Fibroblast of mammary gland (primary cell): ENCODE data around the gene ARID1B.
A peak's percentile ranks its signal among the peaks of the same experiment; 100 is the strongest.

Experiments
- DNase-seq: peaks from one replicate; pipeline ENCODE4 v3.0.0-alpha.2; 2010; ENCODE audit warnings: low read depth
- H3K4me3 ChIP-seq: 2 replicates; pipeline ENCODE4 v1.5.1; 2011; ENCODE audit warnings: low read depth, mild to moderate bottlenecking, low read length, moderate library complexity; ENCODE audit not compliant: control insufficient read depth
- CTCF ChIP-seq: conservative IDR thresholded peaks from 2 replicates; pipeline ENCODE4 v1.5.1; 2011; ENCODE audit warnings: low read depth, low read length, inconsistent platforms; ENCODE audit not compliant: control insufficient read depth, insufficient read depth

The ARID1B gene

DNA sequence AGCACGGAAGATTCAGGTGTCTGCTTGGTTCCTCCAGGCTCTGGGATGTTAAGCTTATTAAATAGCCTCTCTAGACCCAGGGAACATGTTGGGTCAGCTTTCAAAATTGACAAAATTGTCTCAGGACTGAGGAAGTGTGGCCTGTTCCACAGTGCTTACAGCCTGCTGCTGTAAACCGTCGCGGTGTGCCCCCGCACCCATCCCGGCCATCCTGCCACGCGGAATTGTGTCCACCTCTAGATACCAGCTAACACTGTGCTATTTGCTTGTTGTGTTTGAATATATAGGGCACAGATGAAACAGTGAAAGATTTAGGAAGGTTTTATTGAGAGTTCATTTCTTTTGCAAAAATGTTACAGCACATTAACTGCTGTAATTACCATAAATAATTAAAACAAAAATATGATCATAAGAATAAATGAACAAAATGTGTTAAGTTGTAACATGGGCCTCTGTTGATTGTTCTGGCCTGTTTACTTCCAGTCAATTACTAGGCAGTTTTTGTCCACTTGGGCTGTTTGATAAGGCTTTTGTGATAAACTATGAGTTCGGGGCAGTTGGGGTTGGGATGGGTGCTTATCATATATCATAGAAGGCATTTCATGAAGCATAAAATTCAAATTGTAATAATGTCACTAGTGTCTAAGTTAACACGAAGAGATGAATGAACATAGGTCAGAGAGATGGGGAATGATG lies 77.4 kb downstream of the ARID1B start:
- H3K4me3 ChIP-seq = no peak overlapping the region
- no peak for TF ChIP-seq CTCF
- DNase-seq = no peak

GRCh38 chr6:156857573-156857972 lies 80.4 kb downstream of the ARID1B start:
- H3K4me3 ChIP-seq = no peak overlapping the region
- peak; percentile 59 for DNase-seq
- no peak for TF ChIP-seq CTCF

DNA sequence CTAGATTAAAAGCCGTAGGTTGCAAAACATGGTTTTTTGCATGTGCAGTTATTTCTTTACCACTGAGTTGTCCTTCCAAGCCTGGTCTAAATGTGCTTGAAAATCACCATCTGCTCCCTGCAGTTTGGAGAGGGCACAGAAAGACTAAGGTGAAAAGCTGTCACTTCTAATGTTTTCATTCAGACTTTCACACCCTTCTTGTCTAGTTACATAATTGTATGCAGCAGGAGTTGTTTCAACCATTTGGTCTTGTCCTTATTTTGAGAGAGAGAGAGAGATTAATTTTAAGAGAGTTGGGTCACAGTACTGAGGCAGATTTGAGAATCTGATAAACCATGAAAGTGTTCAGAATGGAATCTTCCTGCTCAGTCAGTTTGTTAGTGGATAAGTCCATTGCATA lies 82.5 kb downstream of the ARID1B start:
- no peak for TF ChIP-seq CTCF
- no peak overlapping the region for H3K4me3 ChIP-seq
- no peak for DNase-seq

- no peak for DNase-seq
- TF ChIP-seq CTCF = no peak
- no peak overlapping the region for H3K4me3 ChIP-seq
These were observed 85.5 kb downstream of the ARID1B start for GRCh38 chr6:156862711-156863110.

GRCh38 chr6:156863504-156863903 lies 86.3 kb downstream of the ARID1B start:
- DNase-seq = no peak
- no peak for TF ChIP-seq CTCF
- H3K4me3 ChIP-seq = no peak overlapping the region

DNA sequence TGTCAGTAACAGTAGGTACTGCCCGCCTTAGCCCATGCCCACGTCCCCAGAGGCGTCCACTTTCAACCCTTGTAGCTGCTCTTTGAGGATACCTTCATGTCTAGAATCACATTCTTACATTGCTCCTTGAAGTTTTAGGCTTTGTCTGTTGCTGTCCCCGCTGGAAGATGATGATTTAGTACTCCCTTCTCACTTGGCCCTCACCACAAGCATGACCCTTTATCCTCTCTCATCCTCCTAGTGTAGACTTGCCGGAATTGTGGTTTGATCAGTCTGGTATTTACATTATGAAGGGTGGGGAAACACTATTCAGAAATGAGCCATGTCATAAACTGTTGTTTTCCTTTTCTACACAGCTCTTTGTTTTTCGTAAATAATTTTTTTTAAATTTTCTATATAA lies 87.4 kb downstream of the ARID1B start:
- no peak for DNase-seq
- no peak overlapping the region for H3K4me3 ChIP-seq
- no peak for TF ChIP-seq CTCF
